A673 (cell line): ENCODE results near the gene SUN1. TPM values are rescaled to one million over a fixed set of nuclear protein-coding genes. Genes with fewer than 3 reads are reported as not detected.

Experiments
- BruUV-seq: library from RNA; stranded (reverse); fragments of 400-500 nt; replicated peaks from 2 replicates; lab custom pipeline; 2021; lab: Mats Ljungman, UMichigan
- CTCF ChIA-PET: fragments of 300-600 bp; sonication (Branson Sonifier 250); formaldehyde crosslinking; loops from one replicate; lab custom pipeline; 2022; ENCODE audit warnings: antibody characterized with exemption; lab: Charles Lee
- POLR2A ChIA-PET: fragments of 300-600 bp; sonication (Branson Sonifier 250); formaldehyde crosslinking; loops from one replicate; lab custom pipeline; 2022; ENCODE audit warnings: antibody characterized with exemption; ENCODE audit not compliant: low non-redundant PET; lab: Charles Lee
- DNase-seq: peaks from one replicate; pipeline ENCODE4 v3.0.0-alpha.2; 2015; ENCODE audit warnings: low spot score
- H3K27ac ChIP-seq: fragments of 200-600 bp; sonication (generic); 2 replicates; pipeline ENCODE4 v1.5.1; 2016; ENCODE audit warnings: mixed run types, low read depth, mild to moderate bottlenecking, mixed read lengths, antibody characterized with exemption, low read length; ENCODE audit not compliant: poor library complexity, severe bottlenecking
- H3K27me3 ChIP-seq: fragments of 200-600 bp; sonication (generic); replicated peaks from 2 replicates; pipeline ENCODE4 v1.6.1; 2017; ENCODE audit warnings: mixed run types, low read depth, mild to moderate bottlenecking, mixed read lengths, antibody characterized with exemption, low read length; ENCODE audit not compliant: insufficient read depth, poor library complexity
- H3K36me3 ChIP-seq: fragments of 200-600 bp; sonication (generic); 2 replicates; pipeline ENCODE4 v1.6.1; 2016; ENCODE audit warnings: mixed run types, mild to moderate bottlenecking, mixed read lengths, antibody characterized with exemption, low read length; ENCODE audit not compliant: insufficient read depth, poor library complexity, severe bottlenecking
- H3K4me1 ChIP-seq: fragments of 200-600 bp; sonication (generic); 2 replicates; pipeline ENCODE4 v1.6.1; 2017; ENCODE audit warnings: mixed run types, mild to moderate bottlenecking, mixed read lengths, antibody characterized with exemption, low read length; ENCODE audit not compliant: insufficient read depth, poor library complexity, severe bottlenecking
- H3K4me3 ChIP-seq: fragments of 200-600 bp; sonication (generic); 2 replicates; pipeline ENCODE4 v1.5.1; 2016; ENCODE audit warnings: low read depth, mixed run types, mild to moderate bottlenecking, mixed read lengths, low read length; ENCODE audit not compliant: poor library complexity, severe bottlenecking
- H3K9me3 ChIP-seq: fragments of 200-600 bp; sonication (generic); 2 replicates; pipeline ENCODE4 v1.6.1; 2016; ENCODE audit warnings: mixed run types, low read depth, mild to moderate bottlenecking, mixed read lengths, antibody characterized with exemption, low read length; ENCODE audit not compliant: poor library complexity, severe bottlenecking
- CTCF ChIP-seq: fragments of 300-800, 200-600 bp; sonication (generic); conservative IDR thresholded peaks from 2 replicates; pipeline ENCODE4 v1.5.1; 2017; ENCODE audit warnings: low read depth, mild to moderate bottlenecking, antibody characterized with exemption, low read length, moderate library complexity, mixed read lengths
- EZH2 ChIP-seq: fragments of 200-600 bp; sonication (generic); IDR thresholded peaks from 2 replicates; pipeline ENCODE4 v1.6.1; 2017; ENCODE audit warnings: borderline replicate concordance, low read depth, mild to moderate bottlenecking, mixed read lengths, antibody characterized with exemption, low read length; ENCODE audit not compliant: poor library complexity, severe bottlenecking
- intact Hi-C: fragments of 100-400 bp; cut with micrococcal nuclease; formaldehyde crosslinking; loops from one replicate; pipeline ENCODE4 v1.10.0; 2022; ENCODE audit not compliant: unreplicated experiment
- total RNA-seq: library from RNA; stranded (reverse); gene quantifications from 2 replicates; pipeline ENCODE4 v1.2.3, GENCODE V29; 2021

The SUN1 gene
- total RNA-seq, 1 experiment from 2014 or later: 189 TPM

GRCh38 chr7:834277-834676 is 2.0 kb downstream of the SUN1 start:
- Histone ChIP-seq H3K27ac (peak overlapping the region; percentile 3), H3K36me3 (peaks cover 11% of the 10 kb centered on the region), H3K4me3 (no peak overlapping the region), H3K4me1 (peaks cover 35% of the 10 kb centered on the region), H3K9me3 (no peaks in the 10 kb centered on the region), H3K27me3 (no peaks in the 10 kb centered on the region)
- intact Hi-C loops: no loop called here
- CTCF ChIA-PET: no interaction called here
- BruUV-seq: no TSS peak
- no peak for DNase-seq
- TF ChIP-seq CTCF (no peak), EZH2 (no peak)
- POLR2A ChIA-PET: no interaction called here

- Histone ChIP-seq H3K36me3 (peaks cover 15% of the 10 kb centered on the region), H3K9me3 (no peaks in the 10 kb centered on the region), H3K27ac (peak overlapping the region; percentile 19), H3K4me1 (peaks cover 33% of the 10 kb centered on the region), H3K27me3 (no peaks in the 10 kb centered on the region), H3K4me3 (no peak overlapping the region)
- intact Hi-C loops: no loop called here
- POLR2A ChIA-PET: no interaction called here
- no TSS peak for BruUV-seq
- TF ChIP-seq CTCF (no peak), EZH2 (no peak)
- CTCF ChIA-PET: no interaction called here
- DNase-seq: no peak
Measured at GRCh38 chr7:835021-835420, 2.7 kb downstream of the SUN1 start.

- TF ChIP-seq CTCF: no peak
- no peak for TF ChIP-seq EZH2
- CTCF ChIA-PET: interaction anchor here (1.0 kb wide), 1 partner anchor 19 kb away, joined by 3 read pairs; no protein-coding TSS in a partner anchor
- Histone ChIP-seq H3K27ac (peak overlapping the region; percentile 19), H3K4me3 (no peak overlapping the region), H3K27me3 (no peaks in the 10 kb centered on the region), H3K4me1 (peaks cover 26% of the 10 kb centered on the region), H3K36me3 (peaks cover 19% of the 10 kb centered on the region), H3K9me3 (no peaks in the 10 kb centered on the region)
- POLR2A ChIA-PET: no interaction called here
- no peak for DNase-seq
- no TSS peak for BruUV-seq
- intact Hi-C loops: no loop called here
Measured at GRCh38 chr7:835485-836401, 3.5 kb downstream of the SUN1 start.
